ENCODE results near the gene LRRC23.
A peak's percentile ranks its signal among the peaks of the same experiment; 100 is the strongest.

Gene LRRC23

DNA sequence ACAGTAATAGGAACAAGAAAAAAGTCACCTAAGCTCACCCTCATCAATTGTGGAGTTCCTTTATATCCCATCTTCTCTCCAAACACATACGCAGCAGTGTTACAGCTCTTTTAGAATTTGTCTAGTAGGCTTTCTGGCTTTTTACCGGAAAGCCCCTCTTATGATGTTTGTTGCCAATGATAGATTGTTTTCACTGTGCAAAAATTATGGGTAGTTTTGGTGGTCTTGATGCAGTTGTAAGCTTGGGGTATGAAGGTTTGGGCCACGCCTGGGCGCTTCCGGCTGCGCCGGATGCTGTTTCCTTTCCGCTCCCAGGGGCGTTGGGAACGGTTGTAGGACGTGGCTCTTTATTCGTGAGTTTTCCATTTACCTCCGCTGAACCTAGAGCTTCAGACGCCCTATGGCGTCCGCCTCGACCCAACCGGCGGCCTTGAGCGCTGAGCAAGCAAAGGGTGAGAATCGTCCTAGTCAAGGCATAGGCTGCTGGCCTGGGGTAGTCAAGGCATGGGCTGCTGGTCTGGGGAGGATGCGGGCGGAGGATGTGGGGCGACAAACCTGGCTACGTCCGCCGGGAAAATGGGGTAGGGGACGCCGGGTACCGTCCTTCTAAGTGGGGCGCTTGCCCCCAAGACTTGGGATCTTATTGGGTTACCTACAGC lies 39.2 kb downstream of the LRRC23 start, which contains the start of the genes C12orf57 and RNU7-1:
Gene C12orf57, plus strand, starts transcription at position 301 of the 659 bp plus-strand sequence. Its CDS starts 100 bp downstream, at position 401.
Gene RNU7-1, plus strand, starts transcription at position 95 of the 659 bp plus-strand sequence.
- DNase-seq (ENCODE audit: low read depth in 2 of 2) = no peak

DNA sequence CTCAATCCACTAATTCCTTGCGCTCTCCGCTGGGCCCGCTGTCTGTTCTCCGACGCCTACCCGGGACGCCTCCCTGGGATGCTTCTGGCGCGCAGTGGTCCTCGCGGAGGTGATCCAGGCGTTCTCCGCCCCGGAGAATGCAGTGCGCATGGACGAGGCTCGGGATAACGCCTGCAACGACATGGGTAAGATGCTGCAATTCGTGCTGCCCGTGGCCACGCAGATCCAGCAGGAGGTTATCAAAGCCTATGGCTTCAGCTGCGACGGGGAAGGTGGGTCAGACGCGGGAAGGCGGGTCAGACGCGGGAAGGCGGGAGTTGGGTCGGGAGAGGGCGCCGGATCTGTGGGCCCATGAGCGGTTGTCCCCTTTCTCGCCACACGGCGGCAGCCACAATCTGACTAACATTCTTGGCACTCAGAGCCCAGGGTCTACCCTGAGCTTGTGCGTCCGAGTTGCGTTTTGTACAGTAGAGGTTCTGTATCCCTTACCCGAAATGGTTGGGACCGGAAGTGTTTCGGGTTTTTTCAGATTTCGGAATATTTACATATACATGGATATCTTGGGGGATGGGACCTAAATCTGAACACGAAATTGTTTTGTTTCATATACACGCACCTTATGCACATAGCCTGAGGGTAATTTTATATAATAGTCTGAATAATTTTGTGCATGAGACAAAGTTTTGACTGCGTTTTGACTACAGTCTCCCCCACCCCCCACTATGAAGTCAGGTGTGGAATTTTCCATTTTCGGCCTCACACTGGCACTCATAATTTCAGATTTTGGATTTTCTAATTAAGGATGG lies 40.0 kb downstream of the LRRC23 start:
- peak; percentile 75 to 86 for DNase-seq (ENCODE audit: low read depth in 2 of 2)

DNA sequence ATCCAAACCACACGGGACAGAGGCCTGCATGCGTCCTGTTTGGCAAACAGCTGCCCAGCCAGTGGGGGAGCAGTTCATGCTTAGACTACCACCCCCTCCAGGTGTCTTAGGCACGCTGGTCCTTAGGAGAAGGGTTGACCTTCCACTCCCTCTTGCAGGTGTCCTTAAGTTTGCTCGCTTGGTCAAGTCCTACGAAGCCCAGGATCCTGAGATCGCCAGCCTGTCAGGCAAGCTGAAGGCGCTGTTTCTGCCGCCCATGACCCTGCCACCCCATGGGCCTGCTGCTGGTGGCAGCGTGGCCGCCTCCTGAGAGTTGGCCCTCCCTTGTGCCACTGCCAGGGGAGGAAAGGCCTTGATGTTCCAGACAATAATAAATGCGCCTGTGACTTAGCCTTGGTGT lies 41.0 kb downstream of the LRRC23 start:
- DNase-seq (ENCODE audit: low read depth in 2 of 2) = no peak

GRCh38 chr12:6946033-6946919 lies 41.7 kb downstream of the LRRC23 start:
- peak in 1 of 2 donors; percentile 69 for DNase-seq (ENCODE audit: low read depth in 2 of 2)

DNA sequence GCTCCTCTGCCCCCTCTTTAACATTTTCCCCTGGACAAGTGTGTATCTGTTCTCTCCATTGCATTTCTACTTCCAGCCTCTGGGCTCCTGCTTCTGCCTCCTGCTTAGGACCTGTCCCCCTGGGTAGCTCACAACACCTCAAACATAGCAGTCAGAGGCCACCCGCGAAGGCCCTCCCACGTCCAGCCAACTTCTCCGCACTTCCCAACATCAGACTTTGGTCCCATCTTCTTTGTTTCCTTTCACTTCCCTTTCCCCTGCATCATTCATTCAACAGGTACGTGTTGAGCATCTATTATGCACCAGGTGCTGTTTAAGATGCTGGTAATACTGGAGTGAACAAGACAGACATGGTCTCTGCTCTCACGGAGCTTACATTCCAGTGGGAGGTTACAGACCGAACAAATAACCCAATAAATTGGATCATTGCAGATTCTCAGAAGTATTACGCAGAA lies 42.3 kb downstream of the LRRC23 start:
- DNase-seq (ENCODE audit: low read depth in 2 of 2) = no peak

GRCh38 chr12:6947615-6948014 lies 43.0 kb downstream of the LRRC23 start:
- DNase-seq (ENCODE audit: low read depth in 2 of 2) = no peak

DNA sequence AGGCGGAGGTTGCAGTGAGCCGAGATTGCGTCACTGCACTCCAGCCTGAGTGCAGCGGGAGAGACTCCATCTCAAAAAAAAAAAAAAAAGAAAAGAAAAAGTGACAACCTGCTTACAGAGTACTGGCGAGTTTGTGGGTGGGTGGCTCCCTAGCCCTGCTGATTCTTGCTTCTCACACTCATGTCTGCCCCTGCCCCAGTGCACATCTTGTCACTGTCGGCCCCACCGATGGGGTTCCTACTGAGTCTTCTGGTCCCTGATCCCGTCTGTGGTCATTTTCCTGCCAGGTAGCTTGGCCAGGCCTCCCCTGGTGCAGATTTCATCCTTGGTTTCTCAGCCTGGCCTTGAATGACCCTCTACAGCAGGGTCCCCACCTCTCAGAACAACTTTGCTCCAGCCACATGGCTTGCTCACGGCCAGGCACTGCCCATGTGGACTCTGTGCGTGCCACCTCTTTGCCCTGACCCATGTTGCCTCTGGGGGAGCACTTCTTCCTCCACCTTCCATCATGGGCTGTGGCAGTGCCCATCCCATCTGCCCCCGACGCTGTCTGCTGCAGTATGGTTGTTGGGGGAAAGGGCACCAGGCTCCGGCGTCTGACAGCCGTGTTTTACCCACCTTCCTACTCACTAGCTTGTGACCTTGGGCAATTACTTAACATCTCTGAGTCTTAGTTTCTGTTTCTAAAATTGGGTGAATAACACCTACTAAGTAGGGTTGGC lies 44.4 kb downstream of the LRRC23 start:
- DNase-seq (ENCODE audit: low read depth in 2 of 2) = no peak

DNA sequence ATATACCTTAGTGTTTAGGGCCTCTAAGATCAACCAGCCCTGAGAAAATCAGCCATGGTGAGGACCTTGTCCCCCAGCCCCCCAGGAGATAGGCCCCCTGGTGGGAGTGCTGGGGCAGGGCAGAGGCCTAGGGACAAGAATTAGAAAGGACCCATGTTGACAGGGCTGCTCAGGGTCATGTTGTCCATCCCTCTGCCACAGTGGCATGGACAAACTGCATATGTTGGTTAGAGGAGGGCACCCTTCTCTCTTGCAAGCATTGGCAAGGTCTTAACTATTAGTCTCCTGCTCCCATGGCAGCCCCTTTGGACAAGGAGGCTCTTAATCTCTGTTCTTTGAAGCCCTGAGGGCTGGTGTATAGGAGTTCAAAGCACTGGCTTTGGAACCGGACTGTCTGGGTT lies 45.8 kb downstream of the LRRC23 start:
- DNase-seq (ENCODE audit: low read depth in 2 of 2) = no peak

- DNase-seq (ENCODE audit: low read depth in 2 of 2) = no peak
Observed at GRCh38 chr12:6950811-6951540, 46.4 kb downstream of the LRRC23 start, which contains the start of gene PTPN6. TSS of gene PTPN6 (plus strand) at chr12:6951356. CDS start at chr12:6951513, 157 bp downstream.

DNA sequence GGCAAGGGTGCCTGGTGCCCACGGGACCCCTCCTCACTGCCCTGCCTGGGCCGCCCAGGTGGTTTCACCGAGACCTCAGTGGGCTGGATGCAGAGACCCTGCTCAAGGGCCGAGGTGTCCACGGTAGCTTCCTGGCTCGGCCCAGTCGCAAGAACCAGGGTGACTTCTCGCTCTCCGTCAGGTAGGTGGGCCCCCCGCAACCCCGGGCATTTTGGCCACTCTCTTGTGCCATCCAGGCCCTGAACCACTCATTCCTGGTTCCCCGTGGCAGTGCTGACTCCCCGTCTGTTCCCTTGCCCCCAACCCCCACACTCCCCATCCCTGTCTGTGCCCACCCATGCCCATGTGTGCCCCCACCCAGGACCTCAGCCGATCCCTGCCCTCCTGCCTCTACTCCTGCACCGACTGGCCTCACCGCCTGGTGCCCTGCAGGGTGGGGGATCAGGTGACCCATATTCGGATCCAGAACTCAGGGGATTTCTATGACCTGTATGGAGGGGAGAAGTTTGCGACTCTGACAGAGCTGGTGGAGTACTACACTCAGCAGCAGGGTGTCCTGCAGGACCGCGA lies 47.0 kb downstream of the LRRC23 start:
- DNase-seq (ENCODE audit: low read depth in 2 of 2) = no peak

DNA sequence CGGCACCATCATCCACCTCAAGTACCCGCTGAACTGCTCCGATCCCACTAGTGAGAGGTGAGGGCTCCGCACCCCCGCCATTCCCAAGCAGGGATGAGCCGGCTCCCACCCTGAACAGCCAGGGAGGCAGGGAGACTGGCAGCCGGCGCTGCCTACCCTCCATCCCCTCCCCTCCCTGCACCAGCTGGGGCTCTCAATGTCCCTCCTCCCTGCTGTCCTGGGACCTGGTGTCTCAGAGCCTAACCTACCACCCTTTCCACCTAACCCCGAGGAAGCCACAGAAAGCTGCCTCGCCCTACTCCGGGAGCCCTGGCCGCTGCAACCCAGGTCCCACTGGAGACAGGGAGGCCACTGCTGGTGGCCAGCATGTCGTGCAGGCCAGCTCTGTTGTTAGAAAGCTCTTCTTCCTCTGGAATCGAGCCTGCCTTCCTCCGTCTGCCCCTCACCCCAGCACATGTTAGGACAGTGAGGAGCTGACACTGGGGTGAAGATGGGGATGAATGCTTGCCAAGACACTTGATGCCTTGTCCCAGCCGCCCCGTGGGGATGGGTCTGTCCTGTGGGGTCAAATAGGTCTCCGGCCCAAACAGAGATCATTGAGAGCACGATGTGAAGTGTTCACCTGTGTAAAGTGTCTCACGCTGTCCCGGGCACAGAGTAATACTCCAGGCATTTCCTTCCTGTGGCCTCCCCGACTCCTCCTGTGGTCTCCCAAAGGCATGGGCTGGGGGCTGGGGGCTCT lies 47.7 kb downstream of the LRRC23 start:
- DNase-seq (ENCODE audit: low read depth in 2 of 2) = no peak

DNA sequence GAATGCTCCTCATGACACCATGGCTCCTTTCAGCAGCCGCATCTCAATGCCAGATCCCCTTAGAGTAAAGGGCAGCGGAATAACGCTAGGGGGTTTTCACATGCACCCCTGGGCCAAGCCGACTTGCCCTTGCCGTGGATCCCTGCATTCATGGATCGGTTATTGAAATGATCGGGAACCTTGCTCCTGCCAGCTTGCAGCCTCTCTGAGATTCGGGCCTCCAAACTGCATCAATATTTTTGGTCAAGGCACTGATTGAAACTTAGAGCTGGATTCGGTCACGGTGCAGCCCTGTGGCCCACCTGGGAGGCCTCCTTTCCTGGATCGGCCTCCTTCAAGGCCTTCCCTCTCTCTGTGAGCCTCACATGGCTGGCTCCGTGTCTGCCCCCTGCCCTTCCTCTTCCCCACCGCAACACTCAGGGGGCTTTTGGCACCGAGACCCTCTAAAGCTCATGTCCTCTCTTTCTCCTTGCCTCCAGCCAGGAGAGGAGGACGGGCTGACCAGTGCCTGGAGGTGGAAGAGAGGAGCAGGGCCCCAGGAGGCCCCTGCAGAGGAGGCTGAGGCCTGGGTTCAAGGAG lies 48.3 kb downstream of the LRRC23 start:
- DNase-seq (ENCODE audit: low read depth in 2 of 2) = no peak

GRCh38 chr12:6953442-6954315 lies 49.1 kb downstream of the LRRC23 start:
- peak in 1 of 2 donors; percentile 75 for DNase-seq (ENCODE audit: low read depth in 2 of 2)

DNA sequence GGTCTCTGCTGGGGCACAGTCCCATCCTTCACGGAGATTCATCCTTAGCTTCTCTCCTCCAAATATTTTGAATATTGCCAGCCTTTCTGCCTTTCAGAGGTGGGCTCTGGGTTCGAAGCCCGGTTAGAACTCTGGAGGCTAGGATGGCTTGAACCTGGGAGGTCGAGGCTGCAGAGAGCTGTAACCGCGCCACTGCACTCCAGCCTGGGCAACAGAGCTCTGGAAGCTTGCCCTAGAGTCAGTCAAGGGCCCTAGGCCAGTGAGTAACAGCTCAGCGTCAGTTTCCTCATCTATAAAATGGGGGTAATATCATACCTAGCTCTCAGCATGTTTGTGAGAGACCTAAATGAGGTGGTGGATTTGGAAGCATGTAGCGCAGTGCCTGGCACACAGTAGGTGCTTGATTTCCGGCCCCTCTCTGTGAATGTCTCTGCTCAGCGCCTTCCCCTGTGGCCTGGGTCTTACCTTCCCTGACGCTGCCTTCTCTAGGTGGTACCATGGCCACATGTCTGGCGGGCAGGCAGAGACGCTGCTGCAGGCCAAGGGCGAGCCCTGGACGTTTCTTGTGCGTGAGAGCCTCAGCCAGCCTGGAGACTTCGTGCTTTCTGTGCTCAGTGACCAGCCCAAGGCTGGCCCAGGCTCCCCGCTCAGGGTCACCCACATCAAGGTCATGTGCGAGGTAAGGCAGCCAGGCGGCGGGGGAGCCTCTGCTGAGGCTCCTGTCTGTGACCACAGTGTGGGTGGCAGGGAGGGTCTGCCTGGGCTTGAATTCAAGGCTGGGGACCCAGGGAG lies 49.9 kb downstream of the LRRC23 start:
- DNase-seq (ENCODE audit: low read depth in 2 of 2) = no peak

DNA sequence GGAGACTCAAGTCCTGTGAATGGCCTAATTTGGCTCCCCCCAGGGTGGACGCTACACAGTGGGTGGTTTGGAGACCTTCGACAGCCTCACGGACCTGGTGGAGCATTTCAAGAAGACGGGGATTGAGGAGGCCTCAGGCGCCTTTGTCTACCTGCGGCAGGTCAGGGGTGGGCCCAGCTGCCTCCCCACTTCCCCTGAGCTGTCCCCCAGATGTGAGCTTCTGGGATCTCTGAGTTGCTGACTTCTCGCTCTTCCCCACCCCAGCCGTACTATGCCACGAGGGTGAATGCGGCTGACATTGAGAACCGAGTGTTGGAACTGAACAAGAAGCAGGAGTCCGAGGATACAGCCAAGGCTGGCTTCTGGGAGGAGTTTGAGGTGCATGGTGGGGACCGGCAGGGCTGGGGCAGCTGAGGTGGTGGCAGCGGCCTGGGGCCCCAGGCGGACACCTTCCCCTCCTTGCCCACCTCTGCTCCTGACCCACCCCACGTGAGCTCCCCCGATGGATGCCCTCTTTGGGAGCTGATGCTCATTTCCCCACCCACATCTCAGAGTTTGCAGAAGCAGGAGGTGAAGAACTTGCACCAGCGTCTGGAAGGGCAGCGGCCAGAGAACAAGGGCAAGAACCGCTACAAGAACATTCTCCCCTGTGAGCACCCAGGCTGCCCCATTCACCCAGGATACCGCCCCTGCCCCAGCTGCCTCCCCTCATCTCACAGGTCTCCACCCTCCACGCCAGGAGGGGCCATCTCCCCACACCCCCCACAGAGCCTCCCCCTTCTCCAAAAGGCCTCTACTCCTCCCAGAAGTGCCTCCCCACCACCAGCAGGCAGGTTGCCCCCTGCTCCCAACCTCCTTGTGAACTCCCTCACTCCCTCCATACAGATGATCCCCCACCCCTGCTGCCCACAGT lies 50.7 kb downstream of the LRRC23 start:
- no peak for DNase-seq (ENCODE audit: low read depth in 2 of 2)
